ENCODE measurements around the gene KCTD21.

Gene KCTD21

GRCh38 chr11:78192223-78192719 is 3.8 kb upstream of the KCTD21 start:
- Histone ChIP-seq H3K4me1 (ENCODE audit: insufficient read depth, low read length, severe bottlenecking) (peaks cover 17% of the 10 kb centered on the region), H2AFZ (ENCODE audit: low read length) (no peak overlapping the region), H3K9me2 (ENCODE audit: low read depth, low read length) (no peaks in the 10 kb centered on the region), H3K9me3 (ENCODE audit: low read length) (no peaks in the 10 kb centered on the region), H3K27me3 (ENCODE audit: insufficient read depth, low read length) (no peaks in the 10 kb centered on the region; the same call in 1 of the 2 replicates), H3K36me3 (ENCODE audit: insufficient read depth, low read length) (no peaks in the 10 kb centered on the region), H3K27ac (ENCODE audit: low read depth, low read length, poor library complexity, severe bottlenecking) (no peak overlapping the region), H3K4me3 (ENCODE audit: low read depth, low read length, poor library complexity, severe bottlenecking) (no peak overlapping the region), H3K4me2 (ENCODE audit: low read length) (no peak overlapping the region), H3K9ac (ENCODE audit: low read length) (no peak overlapping the region), H3K79me2 (ENCODE audit: insufficient read depth, low read length) (no peaks in the 10 kb centered on the region), H4K20me1 (ENCODE audit: insufficient read depth, low read length) (no peaks in the 10 kb centered on the region), H3F3A (ENCODE audit: insufficient read depth, low read length) (no peaks in the 10 kb centered on the region)
- no peak for TF ChIP-seq CTCF (IDR thresholded peaks at IDR 0.05; ENCODE audit: low read length)
- no peak for TF ChIP-seq EZH2 (IDR thresholded peaks at IDR 0.05; ENCODE audit: borderline replicate concordance, low read length)

- H3F3A ChIP-seq (ENCODE audit: insufficient read depth, low read length), result no peaks in the 10 kb centered on the region
- H4K20me1 ChIP-seq (ENCODE audit: insufficient read depth, low read length), result no peaks in the 10 kb centered on the region
- no peaks in the 10 kb centered on the region; the same call in 1 of the 2 replicates for H3K27me3 ChIP-seq (ENCODE audit: insufficient read depth, low read length)
- TF ChIP-seq EZH2 (IDR thresholded peaks at IDR 0.05; ENCODE audit: borderline replicate concordance, low read length), result no peak
- TF ChIP-seq CTCF (IDR thresholded peaks at IDR 0.05; ENCODE audit: low read length), result no peak
- no peaks in the 10 kb centered on the region for H3K9me3 ChIP-seq (ENCODE audit: low read length)
- no peak overlapping the region for H3K9ac ChIP-seq (ENCODE audit: low read length)
- H3K79me2 ChIP-seq (ENCODE audit: insufficient read depth, low read length), result no peaks in the 10 kb centered on the region
- no peak overlapping the region for H3K27ac ChIP-seq (ENCODE audit: low read depth, low read length, poor library complexity, severe bottlenecking)
- no peaks in the 10 kb centered on the region for H3K9me2 ChIP-seq (ENCODE audit: low read depth, low read length)
- no peak overlapping the region for H3K4me3 ChIP-seq (ENCODE audit: low read depth, low read length, poor library complexity, severe bottlenecking)
- no peak overlapping the region for H3K4me2 ChIP-seq (ENCODE audit: low read length)
- peaks cover 19% of the 10 kb centered on the region for H3K4me1 ChIP-seq (ENCODE audit: insufficient read depth, low read length, severe bottlenecking)
- no peaks in the 10 kb centered on the region for H3K36me3 ChIP-seq (ENCODE audit: insufficient read depth, low read length)
- no peak overlapping the region for H2AFZ ChIP-seq (ENCODE audit: low read length)
These were observed 2.6 kb upstream of the KCTD21 start for GRCh38 chr11:78190871-78191538.

- no peaks in the 10 kb centered on the region; the same call in 1 of the 2 replicates for H3K27me3 ChIP-seq (ENCODE audit: insufficient read depth, low read length)
- H3F3A ChIP-seq (ENCODE audit: insufficient read depth, low read length), result no peaks in the 10 kb centered on the region
- no peak overlapping the region for H3K4me2 ChIP-seq (ENCODE audit: low read length)
- no peaks in the 10 kb centered on the region for H3K79me2 ChIP-seq (ENCODE audit: insufficient read depth, low read length)
- H4K20me1 ChIP-seq (ENCODE audit: insufficient read depth, low read length), result no peaks in the 10 kb centered on the region
- H3K4me3 ChIP-seq (ENCODE audit: low read depth, low read length, poor library complexity, severe bottlenecking), result no peak overlapping the region
- no peak overlapping the region for H3K27ac ChIP-seq (ENCODE audit: low read depth, low read length, poor library complexity, severe bottlenecking)
- H3K9me3 ChIP-seq (ENCODE audit: low read length), result no peaks in the 10 kb centered on the region
- no peaks in the 10 kb centered on the region for H3K36me3 ChIP-seq (ENCODE audit: insufficient read depth, low read length)
- no peak overlapping the region for H2AFZ ChIP-seq (ENCODE audit: low read length)
- TF ChIP-seq CTCF (IDR thresholded peaks at IDR 0.05; ENCODE audit: low read length) (no peak), EZH2 (IDR thresholded peaks at IDR 0.05; ENCODE audit: borderline replicate concordance, low read length) (no peak)
- no peak overlapping the region for H3K9ac ChIP-seq (ENCODE audit: low read length)
- peaks cover 19% of the 10 kb centered on the region for H3K4me1 ChIP-seq (ENCODE audit: insufficient read depth, low read length, severe bottlenecking)
- H3K9me2 ChIP-seq (ENCODE audit: low read depth, low read length), result no peaks in the 10 kb centered on the region
These were observed 1.9 kb upstream of the KCTD21 start for GRCh38 chr11:78190374-78190773.

Data from OCI-LY1 (cell line).